ENCODE results near the gene CAMK4.
A peak's percentile ranks its signal among the peaks of the same experiment; 100 is the strongest.
"Not testable (repeated sequence)": the region's sequence is repeated elsewhere in the genome, so short reads cannot be mapped to it uniquely, and the experiment has no call there.

CAMK4 gene

DNA sequence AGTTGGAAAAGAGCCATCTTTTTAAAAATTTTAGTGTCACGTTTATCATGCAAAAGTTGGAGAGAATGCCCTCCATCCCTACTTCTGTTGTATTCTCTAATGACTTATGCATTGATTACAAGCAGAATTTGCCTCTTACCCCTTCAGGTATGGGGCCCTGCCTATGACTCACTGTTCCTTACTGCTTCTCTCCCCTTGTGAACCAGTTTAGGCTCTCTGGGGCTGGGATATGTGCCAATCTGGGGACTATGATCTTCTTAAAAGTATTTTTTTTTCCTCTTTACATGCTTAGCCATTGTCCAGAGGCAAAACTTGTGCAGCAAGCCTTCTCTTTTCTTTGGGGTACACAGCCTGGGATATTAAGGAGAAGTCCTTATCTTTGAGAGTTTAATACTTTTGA lies 37.4 kb downstream of the CAMK4 start:
- no peak for DNase-seq

DNA sequence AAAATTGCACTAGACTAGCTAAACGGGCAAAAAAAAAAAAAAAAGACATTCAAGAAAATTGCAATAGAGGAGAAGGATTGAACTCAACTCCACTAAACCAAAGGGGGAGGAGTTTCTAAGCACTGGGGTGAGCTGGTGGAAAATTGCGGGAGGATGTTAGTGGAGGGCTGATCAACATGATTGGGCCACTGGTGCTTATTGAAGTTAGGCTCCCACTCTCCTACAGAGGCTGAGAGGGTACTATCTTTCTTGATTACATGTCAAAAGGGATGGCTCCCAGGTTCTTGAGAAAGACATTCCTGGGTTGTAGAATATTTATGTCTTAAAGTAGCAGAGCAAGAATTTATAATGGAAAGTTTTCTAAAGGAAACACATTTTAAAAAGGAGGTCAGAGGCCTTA lies 38.0 kb downstream of the CAMK4 start:
- no peak for DNase-seq

DNA sequence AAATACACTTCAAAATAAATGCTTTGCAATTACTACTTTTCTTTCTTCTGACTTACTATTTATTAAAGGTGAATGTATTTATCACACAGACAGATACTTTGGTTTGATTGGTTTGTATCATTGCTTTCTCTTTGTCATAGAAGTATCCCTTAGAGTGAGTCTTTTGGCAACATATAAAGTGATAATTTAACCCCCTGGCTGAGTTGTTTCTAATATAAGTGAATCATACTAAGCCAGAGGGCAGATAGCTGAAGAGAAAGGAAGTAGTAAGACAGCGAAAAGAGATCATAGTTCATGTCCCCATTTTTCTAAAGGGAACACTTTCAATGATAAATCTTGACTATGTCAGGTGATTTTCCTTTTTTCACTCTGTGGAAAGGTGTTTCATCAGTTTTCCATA lies 38.6 kb downstream of the CAMK4 start:
- no peak for DNase-seq

DNA sequence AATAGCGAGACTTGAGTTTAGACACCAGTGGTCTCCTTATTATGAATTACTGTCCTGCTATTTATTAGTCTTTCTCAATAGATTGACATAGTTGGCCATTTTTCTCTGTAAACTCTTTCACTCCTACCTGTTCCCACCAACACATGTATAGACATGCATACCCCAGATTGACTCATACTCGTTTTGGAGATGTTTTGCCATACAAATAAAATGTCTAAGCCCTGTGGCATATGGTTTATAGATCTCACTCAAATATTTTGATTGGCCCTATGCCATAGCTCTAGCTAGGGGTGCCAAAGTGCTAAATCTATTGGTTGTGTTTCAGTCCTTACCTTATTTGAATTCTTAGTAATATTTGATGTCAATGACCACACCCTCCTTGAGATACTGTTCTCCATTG lies 42.3 kb downstream of the CAMK4 start:
- DNase-seq, result no peak

DNA sequence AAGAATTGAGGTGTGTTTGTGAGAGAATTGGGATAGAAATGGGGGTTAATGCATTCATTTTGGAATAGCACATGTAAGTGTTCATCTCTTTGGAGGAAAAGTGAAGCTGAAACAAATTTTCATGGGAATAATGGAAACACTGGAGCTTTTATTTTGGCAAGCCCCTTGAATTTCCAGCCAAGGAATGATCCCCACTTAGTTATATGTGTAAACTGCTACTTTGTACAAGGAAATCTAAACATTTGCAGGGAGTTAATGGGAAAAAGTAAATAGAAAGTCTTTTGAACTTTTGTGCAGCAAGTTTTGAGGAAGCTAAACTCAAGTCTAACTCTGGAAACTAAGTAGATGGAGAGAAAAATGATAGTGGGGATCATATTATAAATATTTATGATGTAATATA lies 44.1 kb downstream of the CAMK4 start:
- no peak for DNase-seq

DNA sequence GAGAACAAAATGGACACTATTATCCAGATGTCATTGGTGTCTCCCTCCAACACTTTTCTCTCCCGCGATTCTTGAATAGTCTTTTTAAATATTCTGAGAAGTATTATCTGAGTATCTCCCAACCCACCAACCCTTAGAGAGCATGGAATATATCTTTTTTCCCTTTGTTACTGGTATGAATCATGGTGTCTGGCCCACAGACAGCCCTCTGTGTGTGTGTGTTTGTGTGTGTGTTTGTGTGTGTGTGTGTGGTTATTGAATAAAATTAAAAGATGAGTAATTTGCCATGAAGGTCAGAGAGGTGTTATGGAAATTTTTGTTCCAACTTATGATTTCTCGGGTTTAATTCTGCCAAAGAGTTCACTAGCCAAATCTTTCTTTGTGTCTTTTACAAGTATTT lies 47.7 kb downstream of the CAMK4 start:
- DNase-seq, result no peak

DNA sequence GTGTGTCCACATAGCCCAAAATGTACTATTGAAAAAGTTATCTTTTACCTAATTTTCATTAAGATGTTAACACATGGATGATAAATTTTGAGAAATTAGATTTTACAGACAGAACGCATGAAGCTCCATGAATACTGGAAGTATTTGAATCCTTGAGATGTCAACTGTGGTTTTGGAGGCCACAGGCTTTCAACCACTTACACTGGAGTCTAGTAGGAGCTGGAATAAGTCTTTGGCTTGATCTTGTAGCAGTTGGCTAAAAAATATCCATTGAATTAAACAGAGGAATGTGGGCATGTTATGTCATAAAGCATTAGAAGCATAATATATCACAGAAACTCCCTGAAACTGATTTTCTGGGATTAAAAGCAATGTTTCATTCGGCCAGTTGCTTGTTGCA lies 52.9 kb downstream of the CAMK4 start:
- no peak for DNase-seq

DNA sequence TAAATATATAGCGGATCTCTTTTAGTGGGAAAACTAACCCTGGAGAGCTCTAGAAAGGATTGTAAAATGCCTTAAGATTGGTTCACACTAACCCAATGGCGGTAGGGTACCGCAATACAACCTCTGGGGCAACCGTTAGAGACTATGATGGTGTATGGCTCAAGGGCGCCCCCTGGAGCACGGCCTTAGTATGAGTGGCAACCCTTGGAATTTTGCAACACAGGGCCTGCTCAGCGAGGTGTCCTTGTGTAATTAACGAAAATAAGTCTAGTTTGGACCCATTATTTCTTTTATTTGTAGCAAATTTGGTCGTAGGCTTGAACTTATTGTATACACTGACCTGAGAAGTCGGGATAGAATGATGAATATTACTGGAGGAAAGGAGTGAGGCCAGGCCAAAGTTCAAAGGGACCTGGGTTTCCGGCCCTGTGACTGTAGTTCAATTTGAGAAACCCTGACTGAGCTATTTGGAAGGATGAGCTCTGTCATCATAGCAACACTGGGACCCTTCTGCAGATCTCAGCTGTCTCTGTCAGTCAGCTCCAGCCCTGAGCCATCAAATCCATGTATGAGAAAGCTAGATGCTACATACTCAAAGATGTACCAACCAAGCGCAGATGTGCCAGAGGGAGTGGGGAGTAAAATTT lies 54.8 kb downstream of the CAMK4 start:
- DNase-seq, result peak; percentile 78

DNA sequence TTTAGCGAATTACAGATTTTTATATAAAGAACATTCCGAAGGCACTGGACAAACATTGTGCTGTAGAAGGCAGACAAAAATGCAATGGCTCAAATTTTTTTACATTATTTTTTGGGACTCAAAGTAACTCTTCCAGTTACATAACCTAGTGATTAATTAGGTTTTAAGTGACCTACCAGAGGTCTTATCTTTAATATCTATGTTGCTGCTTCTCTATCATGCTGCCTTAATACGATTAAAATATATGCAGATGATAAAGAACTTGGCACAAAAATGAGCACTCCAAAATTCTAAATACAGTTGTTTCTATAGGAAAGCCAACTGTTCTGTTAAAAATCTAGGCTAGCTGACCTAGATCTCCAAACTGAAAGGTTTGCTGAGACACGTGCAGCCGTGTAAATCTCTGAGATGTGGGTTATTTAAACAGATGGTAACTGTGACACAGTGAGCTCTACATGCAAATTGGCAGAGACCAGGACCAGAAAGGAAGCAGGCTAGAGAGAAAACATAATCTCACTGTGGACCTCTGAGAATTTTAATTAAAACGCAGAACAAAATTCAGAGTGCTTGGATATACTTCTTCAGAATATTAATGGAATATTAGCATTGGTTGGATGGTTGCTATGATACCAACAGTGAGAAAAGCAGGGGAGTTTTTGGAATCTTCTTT lies 56.2 kb downstream of the CAMK4 start:
- DNase-seq, result no peak

DNA sequence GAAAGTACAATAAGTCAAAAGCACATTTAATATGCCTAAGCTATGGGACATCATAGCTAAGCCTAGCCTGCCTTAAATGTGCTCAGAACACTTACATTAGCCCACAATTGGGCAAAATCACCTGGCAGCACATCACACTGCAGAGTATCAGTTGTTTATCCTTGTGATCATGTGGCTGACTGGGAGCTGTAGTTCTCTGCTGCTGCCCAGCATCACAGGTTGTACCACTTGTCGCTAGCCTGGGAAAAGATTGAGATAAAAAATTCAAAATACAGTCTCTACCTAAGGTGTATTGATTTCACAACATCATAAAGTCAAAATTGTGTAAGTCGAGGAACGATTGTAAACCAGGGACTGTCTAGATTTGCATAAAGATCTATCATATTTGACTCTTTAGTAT lies 58.6 kb downstream of the CAMK4 start:
- DNase-seq, result no peak

DNA sequence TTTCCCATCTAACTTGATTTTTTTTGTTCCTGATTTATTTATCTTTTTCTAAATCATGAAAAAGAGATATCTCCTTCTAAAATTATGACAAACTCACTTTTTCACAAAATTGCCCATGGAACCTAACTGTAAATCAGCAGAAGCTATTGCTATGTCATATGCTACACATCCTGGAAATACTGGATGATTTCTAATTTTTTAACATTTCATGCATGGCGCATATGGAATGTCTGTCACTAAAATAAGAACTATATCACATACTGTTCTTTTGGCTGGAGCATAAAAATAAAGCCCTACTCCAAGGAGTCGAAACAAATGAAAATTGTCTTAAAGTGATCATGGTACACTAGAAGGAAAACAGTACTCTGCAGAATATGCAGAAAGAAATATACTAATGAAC lies 60.6 kb downstream of the CAMK4 start:
- no peak for DNase-seq

DNA sequence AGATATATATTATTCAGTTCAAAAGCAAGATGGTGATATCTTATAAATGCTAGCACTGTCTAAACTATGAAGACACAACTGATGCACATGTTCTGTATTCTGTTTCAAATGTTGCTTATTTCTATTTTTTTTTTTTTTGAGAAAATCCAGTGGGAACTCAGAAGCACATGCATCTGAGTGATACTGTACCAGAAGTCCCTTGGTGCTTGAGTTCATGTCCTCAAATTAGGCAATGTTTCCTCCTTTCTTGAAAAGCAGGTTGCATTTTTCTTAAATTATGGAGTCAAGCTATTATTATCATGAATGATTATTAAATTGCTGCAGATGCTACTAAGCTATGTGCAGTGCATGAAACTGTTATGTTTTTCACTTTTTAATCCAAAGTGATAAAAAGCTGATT lies 70.4 kb downstream of the CAMK4 start:
- DNase-seq, result no peak

DNA sequence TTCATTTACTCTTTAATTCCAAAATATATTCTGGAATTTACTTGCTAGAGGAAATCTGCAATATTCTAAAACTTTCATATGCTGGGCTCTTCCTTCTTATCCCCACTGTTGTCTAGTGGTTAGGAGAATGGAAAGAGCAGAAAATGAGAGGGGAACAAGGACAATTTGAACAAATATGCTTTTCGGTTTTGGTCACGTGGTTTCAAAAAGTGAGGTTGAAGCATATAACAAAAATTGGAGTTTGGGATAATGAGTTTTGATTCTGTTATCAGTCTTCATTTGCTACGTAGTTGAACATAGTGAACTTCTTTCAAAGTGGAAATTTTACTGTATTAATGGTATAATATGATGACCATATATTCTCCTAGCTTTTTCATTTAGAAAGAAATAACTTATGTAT lies 71.5 kb downstream of the CAMK4 start:
- DNase-seq, result no peak

DNA sequence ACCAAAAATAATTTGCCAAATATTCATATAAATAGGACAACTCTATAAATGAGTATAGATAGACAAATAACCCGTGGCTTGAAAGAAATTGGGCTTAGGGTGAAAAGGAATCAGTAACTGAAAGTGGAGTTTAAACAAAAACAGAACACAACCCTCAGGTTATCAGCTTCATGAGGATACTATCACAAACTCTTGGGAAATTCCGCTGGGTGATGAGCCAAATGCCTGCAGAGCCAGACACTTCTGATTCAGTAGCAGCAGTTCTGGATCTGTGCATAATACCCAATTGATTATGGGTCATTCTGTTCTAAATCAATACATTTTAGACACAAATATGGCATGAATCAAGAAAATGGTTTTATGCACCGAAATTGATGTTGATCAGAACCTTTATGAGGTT lies 72.4 kb downstream of the CAMK4 start:
- no peak for DNase-seq

DNA sequence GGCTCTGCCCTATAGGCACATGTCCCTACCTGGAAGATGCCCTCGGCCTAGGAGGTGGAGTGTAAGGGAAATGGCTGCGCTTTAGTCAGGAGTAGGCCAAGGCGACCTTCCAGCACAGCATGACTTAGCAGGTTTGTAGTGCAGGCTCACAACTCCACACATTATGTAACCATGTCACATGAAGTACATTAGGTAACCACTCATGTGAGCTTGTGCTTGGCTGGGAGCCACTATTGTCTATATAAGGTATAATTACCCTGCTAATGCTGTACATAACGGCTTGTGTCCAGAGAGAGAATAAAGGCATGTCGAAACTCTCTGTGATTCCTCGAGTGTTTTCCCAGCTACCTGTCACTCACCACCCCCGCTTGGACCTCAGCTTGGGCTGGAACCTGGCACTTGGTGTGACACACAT lies 74.9 kb downstream of the CAMK4 start:
- DNase-seq, result no peak

DNA sequence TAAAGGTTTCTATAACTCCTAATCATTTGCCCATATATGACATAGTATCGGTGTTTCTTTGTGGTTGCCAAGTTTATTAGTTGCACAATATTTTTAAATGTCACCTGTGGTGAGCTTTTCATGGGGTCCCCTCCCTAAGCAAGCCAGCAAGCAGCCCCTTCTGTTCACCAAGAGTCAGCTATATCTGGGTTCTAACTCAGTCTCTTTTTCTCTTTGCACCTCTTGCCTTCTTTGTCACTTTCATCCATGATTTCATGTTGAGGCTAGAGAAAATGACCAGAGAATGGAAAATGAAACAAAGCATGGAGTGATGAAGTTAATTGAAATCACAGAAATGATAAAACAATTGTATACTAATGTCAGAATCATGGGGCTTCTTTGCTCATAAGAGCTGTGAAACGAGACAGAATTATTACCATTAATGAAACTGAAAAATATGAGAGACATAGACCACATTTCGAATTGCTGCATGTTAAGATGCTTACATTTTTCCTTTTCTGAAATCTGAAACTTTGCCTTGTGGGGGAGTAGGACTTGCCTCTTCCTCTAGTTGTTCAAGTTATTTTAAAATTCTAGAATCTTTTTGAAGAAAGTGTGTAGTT lies 75.7 kb downstream of the CAMK4 start:
- DNase-seq, result peak; percentile 30

DNA sequence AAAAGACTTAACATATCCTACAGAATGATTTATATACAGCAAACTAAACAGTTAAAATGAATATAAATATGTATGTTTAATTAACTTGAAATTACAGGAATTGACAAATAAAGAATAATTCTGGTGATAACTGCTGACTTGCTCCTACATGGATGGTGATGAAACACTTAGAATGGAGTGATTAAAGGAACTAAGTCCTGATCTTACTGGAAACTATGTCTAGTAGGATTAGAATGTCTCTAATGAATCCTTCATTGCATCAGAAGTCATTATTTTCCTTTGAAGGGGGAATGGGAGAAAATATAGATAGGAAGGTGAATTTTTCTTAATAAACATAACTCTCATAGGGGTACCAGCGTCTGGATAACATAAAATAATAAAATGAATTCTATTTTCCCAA lies 77.1 kb downstream of the CAMK4 start:
- DNase-seq, result no peak

DNA sequence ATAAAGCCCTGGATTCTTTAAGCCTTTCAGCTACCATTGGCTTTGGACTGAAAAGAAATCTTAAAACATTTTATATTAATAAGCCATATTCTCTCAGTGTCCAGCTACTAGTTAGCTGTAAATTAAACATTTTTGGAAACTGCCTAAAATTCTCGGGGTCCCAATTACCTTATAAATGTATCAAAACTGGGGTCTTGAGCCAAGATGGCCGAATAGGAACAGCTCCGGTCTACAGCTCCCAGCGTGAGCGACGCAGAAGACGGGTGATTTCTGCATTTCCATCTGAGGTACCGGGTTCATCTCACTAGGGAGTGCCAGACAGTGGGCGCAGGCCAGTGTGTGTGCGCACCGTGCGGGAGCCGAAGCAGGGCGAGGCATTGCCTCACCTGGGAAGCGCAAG lies 77.9 kb downstream of the CAMK4 start:
- DNase-seq, result not testable (repeated sequence)

DNA sequence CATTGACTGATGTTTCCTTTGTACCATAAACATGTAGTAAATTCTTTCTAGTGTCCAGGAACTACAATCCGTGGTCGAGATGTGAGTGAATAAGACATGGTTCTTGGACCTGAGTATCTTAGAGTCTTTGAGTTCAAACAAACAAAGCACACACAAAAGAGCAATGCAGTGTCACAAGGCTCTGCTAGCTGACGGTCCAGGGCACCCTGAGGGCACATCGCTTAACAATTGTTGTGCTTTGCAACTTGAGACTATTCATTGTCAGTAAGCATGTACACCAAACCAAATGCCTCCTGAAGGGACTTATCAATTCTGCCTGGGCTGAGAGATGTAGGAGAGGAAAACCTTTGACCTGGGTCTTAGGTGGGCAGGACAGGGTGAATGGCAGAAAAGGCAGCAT lies 84.8 kb downstream of the CAMK4 start:
- no peak for DNase-seq

DNA sequence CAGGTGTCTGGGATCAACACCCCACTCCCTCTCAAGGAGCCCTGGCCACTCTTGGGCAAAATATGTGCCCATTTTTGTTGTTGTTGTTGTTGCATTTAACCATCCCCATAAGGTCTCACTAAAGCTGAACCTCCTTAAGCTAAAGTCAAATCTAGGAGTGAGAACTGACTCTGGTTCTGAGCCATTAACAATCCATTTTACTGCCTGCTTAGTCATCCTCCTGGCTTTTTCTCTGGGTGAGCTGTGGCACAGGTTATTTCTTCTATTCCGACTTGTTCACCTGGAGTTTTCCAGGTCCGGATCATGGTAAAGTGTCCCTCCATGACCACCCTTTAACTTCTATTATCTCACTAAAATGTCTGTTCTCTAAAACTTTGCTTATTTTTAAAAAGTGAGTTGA lies 85.2 kb downstream of the CAMK4 start:
- DNase-seq, result no peak

DNA sequence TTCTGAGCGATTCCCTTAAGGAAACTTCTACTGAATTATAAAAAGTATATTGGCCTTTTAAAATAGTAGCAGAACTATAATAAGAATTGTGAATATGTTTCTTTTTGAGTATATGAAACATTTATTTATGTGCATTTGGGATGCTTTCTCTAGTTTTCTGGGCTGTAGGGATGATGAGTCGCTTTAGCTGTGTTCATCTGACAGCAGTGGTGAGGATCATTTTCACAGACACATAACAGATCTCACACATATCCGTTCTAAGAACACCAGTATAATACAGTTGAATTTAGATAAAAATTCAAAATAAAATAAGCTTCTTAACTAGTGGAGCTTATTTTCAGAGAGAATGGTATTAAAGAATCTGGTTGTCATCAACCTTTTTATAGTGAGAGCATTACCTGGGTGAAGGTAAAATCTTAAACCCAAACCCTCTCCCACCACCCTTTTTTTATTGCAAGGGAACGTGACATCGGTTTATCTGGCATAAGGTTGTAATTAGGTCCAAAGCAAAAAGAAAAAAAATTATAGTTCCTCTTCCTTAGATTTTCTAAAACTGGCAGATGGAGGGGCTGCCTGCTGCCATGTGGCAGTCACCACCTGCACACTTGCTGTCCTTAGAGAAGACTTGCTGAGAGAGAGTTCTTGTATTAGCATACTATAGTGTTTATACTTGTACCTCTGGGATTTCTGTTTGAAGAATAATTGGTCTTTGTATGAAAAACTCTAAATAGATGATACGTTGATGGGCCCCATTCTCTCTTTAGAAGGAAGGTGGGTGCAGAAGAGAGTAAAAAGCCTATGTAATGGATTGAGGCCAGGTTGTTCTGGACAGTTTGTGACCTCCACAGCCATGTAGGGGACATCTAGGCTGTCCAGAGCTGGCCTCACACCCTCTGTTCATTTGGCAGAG lies 86.8 kb downstream of the CAMK4 start:
- DNase-seq, result no peak

DNA sequence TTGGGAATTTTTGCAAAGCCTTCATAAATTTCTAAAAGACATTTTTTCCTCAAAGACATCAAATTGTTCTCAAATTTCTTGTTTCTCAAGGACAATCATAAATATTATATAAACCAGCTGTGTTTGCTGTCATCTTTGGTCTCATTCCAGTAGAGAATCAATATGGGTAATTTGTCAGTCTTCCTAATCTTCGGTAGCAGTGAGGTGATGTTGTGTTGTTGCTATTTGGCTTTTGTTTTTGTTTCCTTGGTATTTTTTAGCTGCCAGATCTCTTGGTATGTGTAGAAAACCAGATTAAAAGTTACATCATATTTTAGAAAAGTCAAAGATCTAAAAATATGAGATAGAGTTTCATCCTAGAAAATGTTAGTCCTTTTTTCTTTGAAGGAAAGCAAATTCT lies 87.5 kb downstream of the CAMK4 start:
- DNase-seq, result no peak

DNA sequence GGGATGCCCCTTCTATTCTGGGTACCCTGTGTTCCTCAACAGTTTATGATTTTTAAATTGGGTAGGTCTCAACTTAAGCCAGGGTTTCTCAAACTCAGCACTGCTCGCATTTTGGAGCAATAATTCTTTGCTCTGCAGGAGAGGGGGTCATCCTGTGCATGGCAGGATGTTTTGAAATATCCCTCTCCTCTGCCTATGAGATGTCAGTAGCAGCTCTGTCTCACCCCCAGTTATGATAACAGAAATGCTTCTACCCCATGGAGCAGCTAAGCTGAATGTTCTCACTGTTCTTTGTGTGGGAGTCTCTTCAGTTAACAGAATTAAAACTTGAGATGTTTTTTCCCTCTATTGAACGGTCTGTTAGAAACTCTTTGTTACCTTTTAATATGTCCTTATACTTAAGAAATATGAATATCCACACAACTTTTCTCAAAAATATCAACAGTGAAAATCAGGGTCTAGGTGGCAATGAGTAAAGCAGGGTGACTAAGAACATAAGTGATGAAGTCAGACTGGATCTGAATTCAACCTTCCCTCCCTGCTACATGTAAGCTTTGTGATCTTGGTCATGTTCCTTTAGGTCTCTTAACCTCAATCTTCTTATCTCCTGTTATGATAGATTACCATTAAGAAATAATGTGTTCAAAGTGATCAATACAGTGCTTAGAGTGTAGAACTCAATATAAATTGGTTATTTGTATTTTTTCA lies 89.0 kb downstream of the CAMK4 start:
- DNase-seq, result peak; percentile 75

All from activated CD4-positive, alpha-beta T cell treated with anti-CD3 and anti-CD28 coated beads, Interleukin-2, amount 50 U/mL, for 16 hours (primary cell).